OCI-LY1 (cell line): ENCODE measurements around the gene PTPN14.

ENCODE experiments used
- H2AFZ ChIP-seq: fragments of 200-600 bp; sonication (generic), shearing (Covaris generic); 2 replicates; pipeline ENCODE4 v1.6.0; 2014; ENCODE audit warnings: antibody characterized with exemption, mild to moderate bottlenecking, low read length
- H3F3A ChIP-seq: fragments of 200-600 bp; sonication (generic), shearing (Covaris generic); 2 replicates; pipeline ENCODE4 v1.6.0; 2014; ENCODE audit warnings: mild to moderate bottlenecking, antibody characterized with exemption, low read length, moderate library complexity; ENCODE audit not compliant: insufficient read depth
- H3K27ac ChIP-seq: fragments of 200-600 bp; sonication (generic); 2 replicates; pipeline ENCODE4 v1.5.1; 2014; ENCODE audit warnings: low read length, mixed run types, mild to moderate bottlenecking, low read depth; ENCODE audit not compliant: poor library complexity, severe bottlenecking
- H3K27me3 ChIP-seq: fragments of 200-600 bp; sonication (generic); 2 replicates; pipeline ENCODE4 v1.6.0; 2014; ENCODE audit warnings: antibody characterized with exemption, mild to moderate bottlenecking, low read length, moderate library complexity; ENCODE audit not compliant: insufficient read depth
- H3K36me3 ChIP-seq: fragments of 200-600 bp; sonication (generic); 2 replicates; pipeline ENCODE4 v1.6.1; 2014; ENCODE audit warnings: mild to moderate bottlenecking, antibody characterized with exemption, low read length, moderate library complexity, mixed read lengths; ENCODE audit not compliant: insufficient read depth
- H3K4me1 ChIP-seq: fragments of 200-600 bp; sonication (generic); 2 replicates; pipeline ENCODE4 v1.5.1; 2014; ENCODE audit warnings: mild to moderate bottlenecking, low read length, moderate library complexity; ENCODE audit not compliant: insufficient read depth, severe bottlenecking
- H3K4me2 ChIP-seq: fragments of 200-600 bp; sonication (generic), shearing (Covaris generic); 2 replicates; pipeline ENCODE4 v1.6.1; 2014; ENCODE audit warnings: low read length
- H3K4me3 ChIP-seq: fragments of 200-600 bp; sonication (generic); 2 replicates; pipeline ENCODE4 v1.5.1; 2014; ENCODE audit warnings: low read length, low read depth, mild to moderate bottlenecking, mixed read lengths; ENCODE audit not compliant: poor library complexity, severe bottlenecking
- H3K79me2 ChIP-seq: fragments of 200-600 bp; shearing (Covaris generic); 2 replicates; pipeline ENCODE4 v1.6.1; 2016; ENCODE audit warnings: mixed run types, low read length, mixed read lengths; ENCODE audit not compliant: insufficient read depth
- H3K9ac ChIP-seq: fragments of 200-600 bp; sonication (generic), shearing (Covaris generic); 2 replicates; pipeline ENCODE4 v1.6.1; 2014; ENCODE audit warnings: mild to moderate bottlenecking, low read length, mixed read lengths
- H3K9me2 ChIP-seq: fragments of 200-600 bp; sonication (generic), shearing (Covaris generic); 2 replicates; pipeline ENCODE4 v1.6.1; 2014; ENCODE audit warnings: low read depth, mild to moderate bottlenecking, low read length, mixed read lengths
- H3K9me3 ChIP-seq: fragments of 200-600 bp; shearing (Covaris generic); 2 replicates; pipeline ENCODE4 v1.6.1; 2014; ENCODE audit warnings: low read length, mixed read lengths
- H4K20me1 ChIP-seq: fragments of 200-600 bp; sonication (generic), shearing (Covaris generic); 2 replicates; pipeline ENCODE4 v1.6.0; 2016; ENCODE audit warnings: mild to moderate bottlenecking, low read length; ENCODE audit not compliant: insufficient read depth
- CTCF ChIP-seq: fragments of 200-600 bp; sonication (generic), shearing (Covaris generic); IDR thresholded peaks from 2 replicates; pipeline ENCODE4 v1.5.1; 2017; ENCODE audit warnings: mild to moderate bottlenecking, antibody characterized with exemption, low read length, moderate library complexity, mixed read lengths
- EZH2 ChIP-seq: fragments of 200-600 bp; sonication (generic), shearing (Covaris generic); IDR thresholded peaks from 2 replicates; pipeline ENCODE4 v1.8.0; 2017; ENCODE audit warnings: borderline replicate concordance, mixed run types, mild to moderate bottlenecking, antibody characterized with exemption, low read length, moderate library complexity, mixed read lengths

PTPN14 gene

DNA sequence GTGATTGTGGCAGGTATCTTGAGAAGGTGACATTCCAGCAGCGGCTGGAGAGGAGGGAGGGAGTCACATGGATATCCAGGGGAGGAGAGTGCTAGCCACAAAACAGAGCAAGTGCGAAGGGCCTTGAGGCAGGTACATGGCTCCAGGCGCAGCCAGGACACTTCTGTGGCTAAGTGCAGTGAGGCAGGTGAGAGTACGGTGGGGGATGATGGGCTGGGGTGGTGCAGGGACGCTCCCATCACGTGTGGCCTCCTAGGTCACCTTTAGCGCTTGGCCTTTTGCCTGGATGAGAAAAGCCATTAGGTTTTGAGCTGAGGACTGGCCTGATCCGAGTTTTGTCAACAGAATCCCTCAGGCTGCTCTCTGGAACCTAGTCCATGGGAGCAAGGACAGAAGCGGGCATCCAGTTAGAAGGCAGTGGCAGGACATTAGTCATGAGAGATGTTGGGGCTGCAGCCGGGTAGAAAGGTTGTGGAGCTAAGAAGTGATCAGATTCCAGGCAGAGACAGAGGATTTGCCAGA, 238.8 kb downstream of the PTPN14 start:
- Histone ChIP-seq H3K9me3 (no peaks in the 10 kb centered on the region), H3K27me3 (no peaks in the 10 kb centered on the region), H3K4me1 (no peaks in the 10 kb centered on the region), H3K36me3 (no peaks in the 10 kb centered on the region), H3K4me3 (no peak overlapping the region), H2AFZ (no peak overlapping the region), H3K79me2 (no peaks in the 10 kb centered on the region), H3K9ac (no peak overlapping the region), H3F3A (no peaks in the 10 kb centered on the region), H3K9me2 (no peaks in the 10 kb centered on the region), H3K27ac (no peak overlapping the region), H3K4me2 (no peak overlapping the region), H4K20me1 (no peaks in the 10 kb centered on the region)
- no peak for TF ChIP-seq CTCF
- no peak for TF ChIP-seq EZH2

DNA sequence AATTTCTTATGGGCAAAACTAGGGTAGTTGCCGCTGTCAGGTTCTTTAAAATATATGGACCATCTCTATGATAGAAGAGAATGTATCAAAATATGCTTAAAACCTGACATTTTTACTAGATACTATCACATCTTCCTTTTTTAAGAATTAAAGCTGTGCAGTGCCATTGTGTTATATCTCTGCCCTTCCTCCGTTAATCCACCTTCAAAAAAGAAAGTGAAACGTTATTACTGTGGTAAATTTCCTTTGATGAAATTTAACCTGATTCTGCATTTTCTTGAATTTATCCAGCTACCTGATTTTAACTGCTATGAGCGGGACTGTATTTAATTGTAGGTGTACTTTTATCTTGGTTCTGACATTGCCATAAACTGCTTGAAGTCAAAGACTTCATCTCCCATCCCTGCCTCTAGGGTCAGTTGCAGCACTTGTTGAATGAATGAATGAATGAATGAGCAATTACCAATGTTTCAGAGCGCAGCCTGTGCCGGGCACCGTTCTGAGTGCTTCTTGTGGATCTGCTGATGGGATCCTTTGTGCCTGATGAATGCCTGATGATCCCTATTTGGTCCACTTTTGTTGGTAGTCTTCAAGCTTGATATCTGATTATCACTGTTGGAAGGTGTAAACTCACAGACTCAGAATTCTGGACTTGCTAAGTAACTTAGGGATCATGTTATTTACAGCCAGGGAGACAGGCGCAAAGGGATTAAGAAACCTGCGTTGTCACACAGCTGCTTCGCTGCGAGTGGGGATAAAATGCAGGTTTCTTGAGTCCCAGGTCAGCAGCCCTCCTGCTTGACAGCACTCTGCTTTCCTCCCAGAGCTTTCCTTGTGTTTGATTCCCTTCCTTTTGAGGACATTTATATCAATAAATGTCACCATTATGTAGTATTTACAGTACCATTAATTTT, 240.4 kb downstream of the PTPN14 start:
- Histone ChIP-seq H3K79me2 (no peaks in the 10 kb centered on the region), H3K4me2 (no peak overlapping the region), H3K9me3 (no peaks in the 10 kb centered on the region), H4K20me1 (no peaks in the 10 kb centered on the region), H3K4me3 (no peak overlapping the region), H2AFZ (no peak overlapping the region), H3K27me3 (no peaks in the 10 kb centered on the region), H3F3A (no peaks in the 10 kb centered on the region), H3K27ac (no peak overlapping the region), H3K4me1 (no peaks in the 10 kb centered on the region), H3K9ac (no peak overlapping the region), H3K36me3 (no peaks in the 10 kb centered on the region), H3K9me2 (no peaks in the 10 kb centered on the region)
- TF ChIP-seq EZH2 (no peak), CTCF (no peak)

DNA sequence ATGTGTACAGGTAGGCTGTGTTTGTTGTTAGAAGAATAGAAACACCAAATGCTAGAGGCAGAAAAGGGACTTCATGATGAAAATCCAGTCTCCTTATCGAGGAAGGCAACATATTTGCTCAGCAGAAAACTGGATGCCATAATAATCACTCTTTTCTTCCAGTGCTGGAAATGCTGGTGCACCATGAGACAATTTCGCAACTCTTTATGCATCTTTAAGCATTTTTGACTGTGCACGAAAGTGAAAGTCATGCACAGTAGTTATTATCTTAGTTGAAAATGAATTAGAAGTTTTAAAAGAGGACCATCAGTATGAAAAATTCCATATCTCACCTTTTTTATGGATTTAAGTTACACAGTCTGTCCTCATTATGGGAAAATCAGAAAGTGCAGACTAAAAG, 241.4 kb downstream of the PTPN14 start:
- no peak overlapping the region for H3K4me2 ChIP-seq
- no peaks in the 10 kb centered on the region for H3K79me2 ChIP-seq
- no peaks in the 10 kb centered on the region for H3F3A ChIP-seq
- no peaks in the 10 kb centered on the region for H3K27me3 ChIP-seq
- H3K36me3 ChIP-seq, result no peaks in the 10 kb centered on the region
- H3K9ac ChIP-seq, result no peak overlapping the region
- no peaks in the 10 kb centered on the region for H3K9me3 ChIP-seq
- no peaks in the 10 kb centered on the region for H3K9me2 ChIP-seq
- no peak overlapping the region for H3K4me3 ChIP-seq
- H3K27ac ChIP-seq, result no peak overlapping the region
- no peaks in the 10 kb centered on the region for H4K20me1 ChIP-seq
- TF ChIP-seq CTCF (no peak), EZH2 (no peak)
- H3K4me1 ChIP-seq, result no peaks in the 10 kb centered on the region
- H2AFZ ChIP-seq, result no peak overlapping the region
